Stimulated activated CD4-positive, alpha-beta T cell treated with anti-CD3 and anti-CD28 coated beads, Interleukin-12 subunit alpha, Interleukin-12 subunit beta, amount 100 ng/mL, for 48 hours (primary cell): ENCODE results near the gene NF2.
"Not testable (repeated sequence)": the region's sequence is repeated elsewhere in the genome, so short reads cannot be mapped to it uniquely, and the experiment has no call there.

Experiments used
- DNase-seq, 3 donors: peaks; one replicate each; pipeline ENCODE4 v3.0.0-alpha.2; 2020; ENCODE audit warnings: low read depth in 2 of 3, low spot score in 1 of 3

Gene NF2

GRCh38 chr22:29603358-29604075, at the start of gene NF2:
TSS of gene NF2 (plus strand) at chr22:29603633. CDS start at chr22:29603999, 366 bp downstream.
- peak; percentile 95 to 98 (median 97) for DNase-seq

GRCh38 chr22:29555065-29555644, 48.3 kb upstream of the NF2 start:
- DNase-seq = no peak

GRCh38 chr22:29559030-29559429, 44.4 kb upstream of the NF2 start:
- DNase-seq = no peak

- no peak for DNase-seq
Measured at GRCh38 chr22:29559853-29560252, 43.6 kb upstream of the NF2 start.

GRCh38 chr22:29563652-29564460, 39.6 kb upstream of the NF2 start:
- DNase-seq = no peak

- DNase-seq = not testable (repeated sequence)
Measured at GRCh38 chr22:29566513-29566912, 36.9 kb upstream of the NF2 start.

- no peak for DNase-seq
Measured at GRCh38 chr22:29567338-29567737, 36.1 kb upstream of the NF2 start.

- no peak for DNase-seq
Measured at GRCh38 chr22:29569011-29569678, 34.3 kb upstream of the NF2 start.

GRCh38 chr22:29570456-29570855, 33.0 kb upstream of the NF2 start:
- no peak for DNase-seq

GRCh38 chr22:29570912-29571549, 32.4 kb upstream of the NF2 start:
- DNase-seq = no peak

- no peak for DNase-seq
Measured at GRCh38 chr22:29574762-29575450, 28.5 kb upstream of the NF2 start.

- DNase-seq = no peak
Measured at GRCh38 chr22:29578462-29579200, 24.8 kb upstream of the NF2 start.

GRCh38 chr22:29580200-29580810, 23.1 kb upstream of the NF2 start:
- no peak for DNase-seq

- no peak for DNase-seq
Measured at GRCh38 chr22:29581799-29582198, 21.6 kb upstream of the NF2 start.

GRCh38 chr22:29584975-29585374, 18.5 kb upstream of the NF2 start:
- no peak for DNase-seq

- not testable (repeated sequence) for DNase-seq
Measured at GRCh38 chr22:29586193-29586705, 17.2 kb upstream of the NF2 start.

GRCh38 chr22:29587938-29588699, 15.3 kb upstream of the NF2 start:
- DNase-seq = no peak

- DNase-seq = no peak
Measured at GRCh38 chr22:29593923-29594322, 9.5 kb upstream of the NF2 start.
